Fibroblast of lung (primary cell): ENCODE results near the gene SLC25A23. TPM values are rescaled to one million over a fixed set of nuclear protein-coding genes. Genes with fewer than 3 reads are reported as not detected.

Source experiments
- DNase-seq, 2 donors: peaks; one replicate each; pipeline versions ENCODE4 v3.0.0 to v3.0.0-alpha.2; 2010; ENCODE audit warnings: low read depth in 2 of 2
- H2AFZ ChIP-seq: 2 replicates; pipeline ENCODE4 v1.5.1; 2012; ENCODE audit warnings: low read length, control low read depth, inconsistent platforms
- H3K27ac ChIP-seq: 2 replicates; pipeline ENCODE4 v1.5.1; 2011; ENCODE audit warnings: low read length, control low read depth; ENCODE audit not compliant: insufficient read depth
- H3K27me3 ChIP-seq: 2 replicates; pipeline ENCODE4 v1.5.1; 2011; ENCODE audit warnings: mild to moderate bottlenecking, low read length; ENCODE audit not compliant: control insufficient read depth, insufficient read depth
- H3K36me3 ChIP-seq: 2 replicates; pipeline ENCODE4 v1.5.1; 2011; ENCODE audit warnings: low read length; ENCODE audit not compliant: control insufficient read depth, insufficient read depth
- H3K4me1 ChIP-seq: 2 replicates; pipeline ENCODE4 v1.5.1; 2011; ENCODE audit warnings: low read length; ENCODE audit not compliant: control insufficient read depth, insufficient read depth; ENCODE audit errors: extremely low read depth
- H3K4me2 ChIP-seq: 2 replicates; pipeline ENCODE4 v1.5.1; 2011; ENCODE audit warnings: low read length, control low read depth; ENCODE audit not compliant: insufficient read depth; ENCODE audit errors: extremely low read depth
- H3K4me3 ChIP-seq, 4 experiments: fragments of 200-600 bp in 1 of 4; sonication (generic) in 1 of 4; replicated peaks in 1 of 4; 2 replicates each; pipeline ENCODE4 v1.5.1; 2011 to 2016; ENCODE audit warnings: low read length in 4 of 4, low read depth in 3 of 4, mild to moderate bottlenecking in 3 of 4, control low read depth in 2 of 4, inconsistent platforms in 1 of 4, mixed read lengths in 1 of 4; ENCODE audit not compliant: insufficient read depth in 1 of 4; ENCODE audit errors: control extremely low read depth in 1 of 4
- H3K79me2 ChIP-seq: 2 replicates; pipeline ENCODE4 v1.5.1; 2012; ENCODE audit warnings: mild to moderate bottlenecking, low read length, inconsistent platforms; ENCODE audit not compliant: control insufficient read depth, insufficient read depth
- H3K9ac ChIP-seq: 2 replicates; pipeline ENCODE4 v1.5.1; 2011; ENCODE audit warnings: mild to moderate bottlenecking, low read length, control low read depth; ENCODE audit not compliant: insufficient read depth
- H3K9me3 ChIP-seq: 2 replicates; pipeline ENCODE4 v1.5.1; 2012; ENCODE audit warnings: low read depth, low read length; ENCODE audit not compliant: control insufficient read depth, insufficient read depth
- H4K20me1 ChIP-seq: 2 replicates; pipeline ENCODE4 v1.5.1; 2011; ENCODE audit warnings: low read length; ENCODE audit not compliant: control insufficient read depth, insufficient read depth; ENCODE audit errors: extremely low read depth
- CTCF ChIP-seq, 2 donors: IDR thresholded peaks in 1 of 2; conservative IDR thresholded peaks in 1 of 2; 1 replicate in 1 of 2; 2 replicates in 1 of 2; pipeline ENCODE4 v1.5.1; 2011 to 2012; ENCODE audit warnings: low read length in 2 of 2, control low read depth in 1 of 2, inconsistent platforms in 1 of 2, low read depth in 1 of 2, mild to moderate bottlenecking in 1 of 2
- EZH2 ChIP-seq: IDR thresholded peaks from 2 replicates; pipeline ENCODE4 v1.5.1; 2012; ENCODE audit warnings: low read length, control low read depth, mild to moderate bottlenecking; ENCODE audit errors: missing control alignments
- polyA plus RNA-seq, 2 donors: library from polyadenylated mRNA; depleted of rRNA in 1 of 2; stranded (reverse) in 1 of 2; unstranded in 1 of 2; fragments of >200 nt; gene quantifications; 2 replicates each; pipeline ENCODE4 v1.2.1, GENCODE V29; 2011 to 2012; ENCODE audit warnings: missing spikeins in 1 of 2
- total RNA-seq: library from RNA; depleted of rRNA; stranded (reverse); fragments of >200 nt; gene quantifications from 2 replicates; pipeline ENCODE4 v1.2.1, GENCODE V29; 2014

The SLC25A23 gene
- total and polyA plus RNA-seq, 2 donors (not counting 1 experiment from before 2014, with no cell fraction given), result 7.9 to 33.9 TPM

- H2AFZ ChIP-seq, result no peak overlapping the region
- H3K4me3 ChIP-seq, result no peak overlapping the region
- no peaks in the 10 kb centered on the region for H3K4me1 ChIP-seq
- H3K9me3 ChIP-seq, result no peaks in the 10 kb centered on the region
- H3K27me3 ChIP-seq, result no peaks in the 10 kb centered on the region
- no peak overlapping the region for H3K4me2 ChIP-seq
- H3K79me2 ChIP-seq, result no peaks in the 10 kb centered on the region
- TF ChIP-seq EZH2 (no peak), CTCF (conservative IDR thresholded peaks at IDR 0.05 in 1 of 2, IDR thresholded peaks at IDR 0.05 in 1 of 2; ENCODE audit: low read depth in 1 of 2, low read length in 2 of 2) (no peak)
- no peak overlapping the region for H3K27ac ChIP-seq
- no peak overlapping the region for H3K9ac ChIP-seq
- no peaks in the 10 kb centered on the region for H3K36me3 ChIP-seq
- DNase-seq, result no peak
- H4K20me1 ChIP-seq, result no peaks in the 10 kb centered on the region
These were observed 21.3 kb upstream of the SLC25A23 start for GRCh38 chr19:6480848-6481415.

- Histone ChIP-seq H3K9ac (no peak overlapping the region), H4K20me1 (no peaks in the 10 kb centered on the region), H3K9me3 (no peaks in the 10 kb centered on the region), H2AFZ (no peak overlapping the region), H3K27me3 (no peaks in the 10 kb centered on the region), H3K4me1 (no peaks in the 10 kb centered on the region), H3K36me3 (no peaks in the 10 kb centered on the region), H3K79me2 (no peaks in the 10 kb centered on the region), H3K4me2 (no peak overlapping the region), H3K27ac (no peak overlapping the region), H3K4me3 (no peak overlapping the region)
- no peak for DNase-seq
- TF ChIP-seq EZH2 (no peak), CTCF (conservative IDR thresholded peaks at IDR 0.05 in 1 of 2, IDR thresholded peaks at IDR 0.05 in 1 of 2; ENCODE audit: low read depth in 1 of 2, low read length in 2 of 2) (no peak)
These were observed 20.3 kb upstream of the SLC25A23 start for GRCh38 chr19:6479836-6480398.

- H3K27me3 ChIP-seq, result no peaks in the 10 kb centered on the region
- no peak overlapping the region for H3K9ac ChIP-seq
- no peak overlapping the region for H3K4me2 ChIP-seq
- no peak overlapping the region for H3K27ac ChIP-seq
- H3K9me3 ChIP-seq, result no peaks in the 10 kb centered on the region
- DNase-seq, result no peak
- H2AFZ ChIP-seq, result no peak overlapping the region
- TF ChIP-seq CTCF (conservative IDR thresholded peaks at IDR 0.05 in 1 of 2, IDR thresholded peaks at IDR 0.05 in 1 of 2; ENCODE audit: low read depth in 1 of 2, low read length in 2 of 2), result no peak
- no peak for TF ChIP-seq EZH2
- no peaks in the 10 kb centered on the region for H3K79me2 ChIP-seq
- no peaks in the 10 kb centered on the region for H4K20me1 ChIP-seq
- no peaks in the 10 kb centered on the region for H3K4me1 ChIP-seq
- H3K36me3 ChIP-seq, result no peaks in the 10 kb centered on the region
- H3K4me3 ChIP-seq, result no peak overlapping the region
These were observed 19.2 kb upstream of the SLC25A23 start for GRCh38 chr19:6478815-6479214.
